Mesenchymal stem cell (in vitro differentiated cells and primary cell): ENCODE results near the gene SEC63.
"Not testable (repeated sequence)": the region's sequence is repeated elsewhere in the genome, so short reads cannot be mapped to it uniquely, and the experiment has no call there.

ENCODE experiments used
- DNase-seq: peaks from one replicate; pipeline ENCODE4 v3.0.0-alpha.2; 2013
- H2AFZ ChIP-seq: one replicate; pipeline ENCODE4 v1.6.1; 2013; ENCODE audit warnings: low read depth, mild to moderate bottlenecking, control low read depth, inconsistent platforms, low read length, moderate library complexity
- H2AK5ac ChIP-seq: 2 replicates; pipeline ENCODE4 v1.6.1; 2013; ENCODE audit warnings: low read length, moderate library complexity, mild to moderate bottlenecking, inconsistent platforms; ENCODE audit not compliant: severe bottlenecking
- H2BK120ac ChIP-seq: one replicate; pipeline ENCODE4 v1.6.1; 2013; ENCODE audit warnings: low read depth, mild to moderate bottlenecking, inconsistent platforms, low read length, moderate library complexity
- H2BK12ac ChIP-seq, 2 experiments: one replicate each; pipeline ENCODE4 v1.6.1; 2013; ENCODE audit warnings: inconsistent platforms in 2 of 2, low read length in 2 of 2, mild to moderate bottlenecking in 2 of 2, moderate library complexity in 2 of 2, control low read depth in 1 of 2
- H2BK15ac ChIP-seq: one replicate; pipeline ENCODE4 v1.6.1; 2013; ENCODE audit warnings: mild to moderate bottlenecking, low read depth, inconsistent platforms; ENCODE audit not compliant: poor library complexity, severe bottlenecking
- H2BK5ac ChIP-seq: 2 replicates; pipeline ENCODE4 v1.6.1; 2013; ENCODE audit warnings: low read depth, mild to moderate bottlenecking, low read length, control low read depth, inconsistent platforms; ENCODE audit not compliant: poor library complexity, severe bottlenecking
- H3K14ac ChIP-seq, 2 experiments: one replicate each; pipeline ENCODE4 v1.6.1; 2013; ENCODE audit warnings: inconsistent platforms in 2 of 2, low read length in 2 of 2, control low read depth in 1 of 2, mild to moderate bottlenecking in 1 of 2, moderate library complexity in 1 of 2
- H3K18ac ChIP-seq, 2 experiments: one replicate each; pipeline ENCODE4 v1.6.1; 2013; ENCODE audit warnings: inconsistent platforms in 2 of 2, low read length in 2 of 2, control low read depth in 1 of 2, low read depth in 1 of 2, mild to moderate bottlenecking in 1 of 2
- H3K23ac ChIP-seq, 2 experiments: one replicate each; pipeline ENCODE4 v1.6.1; 2013; ENCODE audit warnings: inconsistent platforms in 2 of 2, low read length in 2 of 2, mild to moderate bottlenecking in 2 of 2, moderate library complexity in 2 of 2, control low read depth in 1 of 2
- H3K27ac ChIP-seq: 2 replicates; pipeline ENCODE4 v1.5.1; 2013; ENCODE audit warnings: mild to moderate bottlenecking, moderate library complexity, low read length, control low read depth, inconsistent platforms; ENCODE audit not compliant: poor library complexity, severe bottlenecking
- H3K27me3 ChIP-seq, 2 experiments: 2 replicates each; pipeline versions ENCODE4 v1.6.1 to v1.7.0; 2013; ENCODE audit warnings: low read length in 2 of 2, mild to moderate bottlenecking in 2 of 2, moderate library complexity in 2 of 2, control low read depth in 1 of 2, inconsistent platforms in 1 of 2; ENCODE audit not compliant: control insufficient read depth in 1 of 2, insufficient read depth in 1 of 2
- H3K36me3 ChIP-seq, 2 experiments: 2 replicates each; pipeline versions ENCODE4 v1.6.1 to v1.7.0; 2013; ENCODE audit warnings: low read length in 2 of 2, control low read depth in 1 of 2, inconsistent platforms in 1 of 2, low read depth in 1 of 2, mild to moderate bottlenecking in 1 of 2; ENCODE audit not compliant: insufficient read depth in 2 of 2, control insufficient read depth in 1 of 2
- H3K4ac ChIP-seq, 2 experiments: one replicate each; pipeline ENCODE4 v1.6.1; 2013; ENCODE audit warnings: inconsistent platforms in 2 of 2, low read length in 2 of 2, mild to moderate bottlenecking in 2 of 2, moderate library complexity in 2 of 2, control low read depth in 1 of 2, low read depth in 1 of 2
- H3K4me1 ChIP-seq: 2 replicates; pipeline ENCODE4 v1.6.1; 2013; ENCODE audit warnings: low read depth, low read length, control low read depth; ENCODE audit not compliant: control insufficient read depth, insufficient read depth
- H3K4me2 ChIP-seq: 2 replicates; pipeline ENCODE4 v1.6.1; 2013; ENCODE audit warnings: low read length, mild to moderate bottlenecking, inconsistent platforms; ENCODE audit not compliant: poor library complexity, severe bottlenecking
- H3K4me3 ChIP-seq, 2 experiments: 2 replicates each; pipeline versions ENCODE4 v1.5.1 to v1.7.0; 2013; ENCODE audit warnings: low read length in 2 of 2, mild to moderate bottlenecking in 2 of 2, control low read depth in 1 of 2, low read depth in 1 of 2; ENCODE audit not compliant: insufficient read depth in 1 of 2
- H3K79me1 ChIP-seq: replicated peaks from 2 replicates; pipeline ENCODE4 v1.6.1; 2013; ENCODE audit warnings: mild to moderate bottlenecking, control low read depth, low read length, inconsistent platforms; ENCODE audit not compliant: poor library complexity, severe bottlenecking
- H3K9ac ChIP-seq: 2 replicates; pipeline ENCODE4 v1.7.0; 2013; ENCODE audit warnings: mild to moderate bottlenecking, low read length, moderate library complexity
- H3K9me3 ChIP-seq: 2 replicates; pipeline ENCODE4 v1.7.0; 2013; ENCODE audit warnings: mild to moderate bottlenecking, low read length; ENCODE audit not compliant: control insufficient read depth
- H4K8ac ChIP-seq: one replicate; pipeline ENCODE4 v1.6.1; 2013; ENCODE audit warnings: inconsistent platforms, mild to moderate bottlenecking, low read length, moderate library complexity
- H4K91ac ChIP-seq: one replicate; pipeline ENCODE4 v1.6.1; 2013; ENCODE audit warnings: mild to moderate bottlenecking, low read length, inconsistent platforms
- WGBS: methylation state at CpG from one replicate; pipeline ENCODE4 v1.1.7; 2013; ENCODE audit warnings: mixed read lengths; 5-methylcytosine and 5-hydroxymethylcytosine counted together

SEC63 gene

DNA sequence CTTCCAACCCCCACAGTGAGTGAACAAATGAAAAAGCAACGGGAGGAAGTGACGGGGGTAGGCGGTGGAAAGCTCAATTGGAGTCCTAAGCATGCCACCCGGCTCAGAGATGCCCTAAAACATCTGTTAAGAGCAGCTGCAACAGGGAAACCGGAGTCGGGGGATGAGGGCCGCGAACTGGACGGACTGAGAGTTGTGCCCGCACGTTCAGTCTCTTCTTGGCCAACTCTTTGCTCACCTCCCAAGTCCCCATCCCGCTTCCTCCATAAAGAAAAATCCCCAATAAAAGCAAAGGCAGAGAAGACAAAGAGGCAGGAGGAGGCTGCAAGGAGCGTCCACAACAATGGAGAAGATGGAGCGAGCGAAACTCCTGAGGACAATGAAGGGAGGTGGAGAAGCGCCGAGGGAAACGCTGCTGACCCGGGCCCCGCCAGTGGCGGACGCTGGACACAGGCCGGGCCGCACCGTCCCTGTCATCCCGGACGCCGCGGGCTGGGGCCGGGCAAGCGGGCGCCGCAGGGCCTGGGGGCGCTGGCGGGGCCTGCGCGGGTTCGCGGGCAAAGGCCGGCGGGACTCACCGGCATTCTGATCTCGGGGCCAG is 600 bp downstream of the SEC63 start:
- Histone ChIP-seq H3K18ac (peak overlapping the region; percentile 99 to 100), H3K4me3 (peak overlapping the region; percentile 87 to 100), H3K79me1 (peaks cover 4% of the 10 kb centered on the region), H4K8ac (peak overlapping the region; percentile 97), H3K14ac (peak overlapping the region in 1 of 2 experiments; percentile 99), H2BK12ac (peak overlapping the region in 1 of 2 experiments; percentile 90), H2BK15ac (peak overlapping the region; percentile 98), H3K23ac (peak overlapping the region in 1 of 2 experiments; percentile 98), H3K4me2 (peak overlapping the region; percentile 65), H3K4me1 (peaks cover 9% of the 10 kb centered on the region), H2BK120ac (peak overlapping the region; percentile 97), H2AFZ (peak overlapping the region; percentile 98), H3K4ac (peak overlapping the region; percentile 87 to 97), H4K91ac (peak overlapping the region; percentile 98), H2BK5ac (peak overlapping the region; percentile 61), H3K27me3 (no peaks in the 10 kb centered on the region), H3K9me3 (no peaks in the 10 kb centered on the region), H2AK5ac (peak overlapping the region; percentile 69), H3K27ac (peak overlapping the region; percentile 92), H3K36me3 (peaks cover 2 to 11% of the 10 kb centered on the region in 2 experiments), H3K9ac (peak overlapping the region; percentile 98)
- DNase-seq = peak; percentile 85
- under 1% methylated on average over 26 of the region's 43 CpGs for WGBS

DNA sequence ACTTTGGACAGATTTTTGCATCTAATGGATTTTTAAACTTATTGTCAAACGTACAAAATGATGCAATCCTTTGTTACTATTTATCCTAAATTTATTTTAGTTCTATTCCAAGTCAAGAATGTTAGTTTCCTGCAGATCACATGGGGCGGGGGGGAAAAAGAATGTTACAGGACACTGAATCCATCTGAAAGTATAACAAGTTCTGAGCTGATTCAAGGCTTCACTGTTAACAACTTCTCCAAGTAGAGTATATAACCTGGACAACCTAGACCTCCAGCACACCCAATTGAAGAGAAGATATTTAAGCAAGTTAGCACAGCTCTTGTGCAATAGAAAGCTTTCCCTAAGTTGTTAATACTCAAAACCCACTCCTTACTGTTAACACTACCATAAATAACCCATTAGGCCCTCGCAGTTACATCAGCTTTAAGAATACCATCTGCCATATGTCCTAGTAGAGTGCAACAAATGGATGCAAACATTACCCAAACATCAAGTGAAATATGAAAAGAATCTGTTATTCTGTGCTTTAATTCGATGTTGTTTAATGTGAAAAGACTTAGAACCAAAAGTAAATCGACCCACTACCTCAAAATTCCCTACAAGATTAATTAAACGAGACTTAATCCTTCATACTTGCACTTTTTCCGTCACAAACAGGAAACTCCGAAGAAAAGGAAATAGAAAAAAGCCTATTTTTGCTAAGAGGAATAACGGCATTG is 1.3 kb downstream of the SEC63 start:
- no peak overlapping the region for H3K4ac ChIP-seq

DNA sequence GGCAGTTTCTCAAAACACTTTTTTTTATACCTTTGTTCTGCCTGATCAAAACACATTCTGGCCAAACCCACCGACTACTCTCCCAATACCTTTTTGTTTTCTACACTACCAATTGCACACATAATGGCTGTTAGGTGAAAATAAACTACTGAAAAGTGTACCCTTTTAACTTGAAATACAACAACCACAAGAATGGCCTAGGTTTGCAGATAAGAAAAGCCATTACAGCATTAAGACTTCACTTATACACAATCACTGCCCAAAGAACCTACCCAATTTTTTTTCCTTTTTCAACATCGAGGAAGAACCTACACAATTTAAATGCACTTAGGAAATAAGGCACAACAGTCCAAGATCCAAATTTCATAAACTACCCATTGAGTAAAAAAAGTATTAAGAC is 1.8 kb downstream of the SEC63 start:
- H2BK5ac ChIP-seq = no peak overlapping the region
- 93% methylated on average over 1 of the region's 2 CpGs for WGBS
- no peaks in the 10 kb centered on the region for H3K27me3 ChIP-seq
- no peak overlapping the region for H3K4ac ChIP-seq
- no peak overlapping the region for H4K8ac ChIP-seq
- H3K79me1 ChIP-seq = peaks cover 4% of the 10 kb centered on the region
- no peak overlapping the region for H2AK5ac ChIP-seq
- no peak overlapping the region for H3K23ac ChIP-seq
- H2BK12ac ChIP-seq = no peak overlapping the region
- H3K4me2 ChIP-seq = peak overlapping the region; percentile 23
- H2BK15ac ChIP-seq = no peak overlapping the region
- no peak overlapping the region for H3K18ac ChIP-seq
- DNase-seq = no peak
- no peak overlapping the region for H3K27ac ChIP-seq
- peaks cover 9% of the 10 kb centered on the region for H3K4me1 ChIP-seq
- no peak overlapping the region for H2AFZ ChIP-seq
- H3K36me3 ChIP-seq = peaks cover 2 to 11% of the 10 kb centered on the region in 2 experiments
- no peak overlapping the region for H2BK120ac ChIP-seq
- H3K4me3 ChIP-seq = peak overlapping the region in 1 of 2 experiments; percentile 87
- no peak overlapping the region for H4K91ac ChIP-seq
- no peak overlapping the region for H3K14ac ChIP-seq
- peak overlapping the region; percentile 98 for H3K9ac ChIP-seq
- no peaks in the 10 kb centered on the region for H3K9me3 ChIP-seq

More for the DNA sequence above, 1.3 kb downstream of the SEC63 start:
- 0% methylated on average over 2 of the region's 9 CpGs for WGBS
- Histone ChIP-seq H2AFZ (no peak overlapping the region), H4K8ac (no peak overlapping the region), H3K9me3 (no peaks in the 10 kb centered on the region), H4K91ac (no peak overlapping the region), H2BK15ac (no peak overlapping the region), H3K14ac (no peak overlapping the region), H3K23ac (no peak overlapping the region), H3K36me3 (peaks cover 2 to 11% of the 10 kb centered on the region in 2 experiments), H3K4me2 (peak overlapping the region; percentile 57), H3K4me3 (peak overlapping the region in 1 of 2 experiments; percentile 87), H2BK5ac (no peak overlapping the region), H3K27ac (peak overlapping the region; percentile 92), H2BK120ac (no peak overlapping the region), H3K79me1 (peaks cover 4% of the 10 kb centered on the region), H3K18ac (no peak overlapping the region), H3K9ac (peak overlapping the region; percentile 98), H3K27me3 (no peaks in the 10 kb centered on the region), H2AK5ac (no peak overlapping the region), H2BK12ac (no peak overlapping the region), H3K4me1 (peaks cover 9% of the 10 kb centered on the region)
- DNase-seq = peak; percentile 86

DNA sequence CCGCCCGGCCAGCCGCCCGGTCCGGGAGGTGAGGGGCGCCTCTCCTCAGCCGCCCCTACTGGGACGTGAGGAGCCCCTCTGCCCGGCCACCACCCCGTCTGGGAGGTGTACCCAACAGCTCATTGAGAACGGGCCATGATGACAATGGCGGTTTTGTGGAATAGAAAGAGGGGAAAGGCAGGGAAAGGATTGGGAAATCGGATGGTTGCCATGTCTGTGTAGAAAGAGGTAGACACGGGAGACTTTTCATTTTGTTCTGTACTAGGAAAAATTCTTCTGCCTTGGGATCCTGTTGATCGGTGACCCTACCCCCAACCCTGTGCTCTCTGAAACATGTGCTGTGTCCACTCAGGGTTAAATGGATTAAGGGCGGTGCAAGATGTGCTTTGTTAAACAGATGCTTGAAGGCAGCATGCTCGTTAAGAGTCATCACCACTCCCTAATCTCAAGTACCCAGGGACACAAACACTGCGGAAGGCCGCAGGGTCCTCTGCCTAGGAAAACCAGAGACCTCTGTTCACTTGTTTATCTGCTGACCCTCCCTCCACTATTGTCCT is 4.1 kb downstream of the SEC63 start:
- H2AK5ac ChIP-seq, H4K91ac ChIP-seq, H3K14ac ChIP-seq, H3K4me1 ChIP-seq, H3K4me3 ChIP-seq, H3K23ac ChIP-seq, DNase-seq, H3K18ac ChIP-seq, H3K27me3 ChIP-seq, H4K8ac ChIP-seq, H2AFZ ChIP-seq, H3K27ac ChIP-seq, H3K9me3 ChIP-seq, H2BK120ac ChIP-seq, H3K4me2 ChIP-seq, H2BK15ac ChIP-seq, H2BK12ac ChIP-seq, H3K9ac ChIP-seq, H3K79me1 ChIP-seq, H2BK5ac ChIP-seq, H3K4ac ChIP-seq: not testable (repeated sequence)
- 96% methylated on average over 13 of the region's 19 CpGs for WGBS
- peaks cover 2 to 11% of the 10 kb centered on the region in 2 experiments for H3K36me3 ChIP-seq
